Activated CD8-positive, alpha-beta T cell treated with anti-CD3 and anti-CD28 coated beads, Interleukin-2, amount 10 ng/mL, durations not matched to agents 7 days and 5 days (primary cell): Measurements from ENCODE around the gene TBKBP1. TPM values are rescaled to one million over a fixed set of nuclear protein-coding genes. Genes with fewer than 3 reads are reported as not detected.

ENCODE experiments used
- ATAC-seq: fragments of 150-1000 bp; cut with Tn5 transposase; one replicate; pipeline ENCODE4 v1.10.0; 2021; ENCODE audit warnings: moderate library complexity
- CTCF ChIA-PET: fragments of 350-600 bp; sonication (Branson Sonifier 250); formaldehyde crosslinking; loops from one replicate; lab custom pipeline; 2021; ENCODE audit warnings: antibody characterized with exemption; lab: Charles Lee
- POLR2A ChIA-PET: fragments of 350-600 bp; sonication (Branson Sonifier 250); formaldehyde crosslinking; loops from one replicate; lab custom pipeline; 2021; ENCODE audit warnings: antibody characterized with exemption; lab: Charles Lee
- DNase-seq: peaks from one replicate; pipeline ENCODE4 v3.0.0-alpha.2; 2020
- H3K27ac Mint-ChIP-seq: one replicate; pipeline ENCODE4 v1.8.0; 2021; ENCODE audit warnings: mild to moderate bottlenecking, mixed read lengths
- H3K27me3 Mint-ChIP-seq: one replicate; pipeline ENCODE4 v1.8.0; 2021; ENCODE audit warnings: low read depth, mixed read lengths
- H3K36me3 Mint-ChIP-seq: one replicate; pipeline ENCODE4 v1.8.0; 2021; ENCODE audit warnings: low read depth, mixed read lengths
- H3K4me1 Mint-ChIP-seq: one replicate; pipeline ENCODE4 v1.8.0; 2021; ENCODE audit warnings: low read depth, mixed read lengths
- H3K4me3 Mint-ChIP-seq: one replicate; pipeline ENCODE4 v1.8.0; 2021; ENCODE audit warnings: mild to moderate bottlenecking, mixed read lengths
- H3K9me3 Mint-ChIP-seq: one replicate; pipeline ENCODE4 v1.8.0; 2022; ENCODE audit warnings: mixed read lengths; ENCODE audit not compliant: insufficient read depth
- total RNA-seq, 2 experiments: library from RNA; stranded (reverse); gene quantifications; one replicate each; pipeline ENCODE4 v1.2.3, GENCODE V29; 2021

TBKBP1 gene
- total RNA-seq, 2 experiments from 2014 or later: 2.4 to 3.7 TPM

DNA sequence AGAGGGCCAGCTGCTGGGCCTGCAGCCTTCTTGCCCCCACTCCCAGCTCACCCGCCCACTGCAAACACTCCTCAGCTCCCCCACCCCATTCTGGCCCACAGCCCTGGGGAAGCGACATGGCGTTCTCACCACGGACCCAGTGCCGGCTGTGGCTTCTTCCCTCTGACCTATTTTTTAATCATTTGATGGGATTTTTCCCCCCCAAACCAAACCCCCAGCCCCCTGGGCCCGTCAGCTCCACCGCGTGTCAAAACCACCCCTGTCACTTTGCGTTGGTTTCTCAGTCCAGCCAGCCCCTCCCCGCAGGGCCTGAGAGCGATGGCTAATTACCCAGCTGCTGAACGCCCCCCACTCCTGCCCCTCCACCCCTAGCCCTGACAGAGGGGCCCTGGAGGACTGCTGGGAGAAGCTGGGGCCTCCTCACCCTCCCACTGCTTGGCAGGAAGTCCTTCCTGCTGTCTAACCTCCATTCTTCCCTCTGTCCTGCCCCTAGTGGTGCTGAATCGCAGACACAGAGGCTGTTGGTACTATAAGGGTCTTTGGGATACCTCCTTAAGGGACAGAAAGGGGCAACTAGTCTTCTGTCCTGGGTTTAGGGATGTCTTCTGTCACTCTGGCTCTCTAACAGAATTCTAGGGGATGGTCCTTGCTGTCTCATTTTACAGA is 31.6 kb downstream of the TBKBP1 start:
- no peaks in the 10 kb centered on the region for H3K36me3 Mint-ChIP-seq
- CTCF ChIA-PET: interaction anchor here (12.9 to 24.5 kb wide), 2 partner anchors 9 to 23 kb away, joined by 92 to 474 read pairs; no protein-coding TSS in a partner anchor
- no peaks in the 10 kb centered on the region for H3K27me3 Mint-ChIP-seq
- POLR2A ChIA-PET: interaction anchor here (1.8 kb wide), 1 partner anchor 24 kb away, joined by 6 read pairs; no protein-coding TSS in a partner anchor
- no peak overlapping the region for H3K4me3 Mint-ChIP-seq
- peaks cover 78% of the 10 kb centered on the region for H3K4me1 Mint-ChIP-seq
- DNase-seq (no peak), ATAC-seq (no peak)
- H3K27ac Mint-ChIP-seq: peak overlapping the region; percentile 60
- H3K9me3 Mint-ChIP-seq: no peaks in the 10 kb centered on the region

DNA sequence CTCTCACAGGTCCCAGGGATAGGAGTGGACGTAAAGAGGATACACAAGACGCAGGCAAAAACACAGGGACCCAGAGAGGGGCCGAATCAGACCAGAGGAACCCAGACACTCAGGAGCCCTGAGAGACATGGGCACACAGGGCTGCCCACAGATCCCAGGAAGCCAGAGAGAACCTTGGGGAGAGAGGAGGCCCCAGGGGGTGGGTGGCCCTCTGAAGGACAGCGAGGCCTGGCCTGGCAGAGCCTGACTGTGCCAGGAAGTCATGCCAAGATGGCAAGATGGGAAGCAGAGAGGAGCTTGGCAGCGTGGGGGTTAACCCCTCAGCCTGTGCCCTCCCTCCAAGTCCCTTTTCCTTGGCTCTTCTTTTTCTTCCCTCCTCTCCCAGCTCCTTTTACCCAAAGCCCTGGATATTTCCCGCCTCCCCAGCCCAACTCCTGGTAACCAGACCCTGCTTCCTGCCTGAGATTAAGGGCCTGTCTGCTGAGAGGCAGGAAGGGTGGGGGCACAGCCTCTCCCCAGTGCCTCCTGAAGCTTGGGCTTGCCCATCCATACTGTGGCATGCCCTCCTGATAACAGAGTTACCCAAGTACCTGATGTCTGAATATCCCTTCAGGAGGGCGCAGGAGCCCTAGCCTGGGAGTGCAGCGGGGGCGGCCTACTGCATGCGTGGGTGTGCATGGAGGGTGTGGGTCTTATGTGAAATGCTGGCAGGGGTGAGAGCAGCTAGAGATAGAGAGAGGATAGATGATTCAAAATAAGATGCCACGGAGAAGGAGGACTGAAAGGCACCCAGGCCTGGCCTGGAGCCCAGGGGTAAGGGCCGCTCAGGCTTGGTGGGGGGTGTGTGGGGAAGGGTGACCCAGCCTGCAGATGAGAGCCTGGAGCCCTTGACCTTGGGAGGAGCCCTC is 33.1 kb downstream of the TBKBP1 start:
- ATAC-seq (no peak), DNase-seq (no peak)
- peaks cover 78% of the 10 kb centered on the region for H3K4me1 Mint-ChIP-seq
- POLR2A ChIA-PET: interaction anchor here (0.8 kb wide), 1 partner anchor 9 kb away, joined by 3 read pairs; no protein-coding TSS in a partner anchor
- CTCF ChIA-PET: interaction anchor here (12.9 to 24.5 kb wide), 2 partner anchors 10 to 24 kb away, joined by 92 to 474 read pairs; no protein-coding TSS in a partner anchor
- no peaks in the 10 kb centered on the region for H3K36me3 Mint-ChIP-seq
- H3K4me3 Mint-ChIP-seq: no peak overlapping the region
- no peaks in the 10 kb centered on the region for H3K9me3 Mint-ChIP-seq
- H3K27ac Mint-ChIP-seq: peak overlapping the region; percentile 61
- no peaks in the 10 kb centered on the region for H3K27me3 Mint-ChIP-seq

DNA sequence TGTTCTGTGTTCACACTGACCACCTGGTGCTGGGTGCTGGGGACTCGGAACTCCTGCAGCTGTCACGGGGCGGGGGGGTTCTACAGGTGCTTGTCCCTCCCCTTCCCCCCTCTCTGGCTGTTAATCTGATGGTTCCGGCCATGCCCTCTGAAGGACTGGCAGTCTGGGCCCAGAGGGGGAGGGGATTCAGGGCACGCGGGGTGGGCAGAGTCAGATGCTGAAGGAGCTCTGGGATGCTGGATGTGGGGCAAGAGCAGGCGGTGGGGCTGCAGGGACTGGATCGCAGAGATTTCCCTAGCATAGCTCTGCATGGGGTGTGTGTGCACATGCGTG is 33.7 kb downstream of the TBKBP1 start:
- DNase-seq: no peak
- no peaks in the 10 kb centered on the region for H3K27me3 Mint-ChIP-seq

GRCh38 chr17:47728214-47728877 is 34.4 kb downstream of the TBKBP1 start:
- Mint-ChIP-seq H3K4me1 (peaks cover 86% of the 10 kb centered on the region), H3K27me3 (no peaks in the 10 kb centered on the region), H3K4me3 (no peak overlapping the region), H3K36me3 (no peaks in the 10 kb centered on the region), H3K27ac (peak overlapping the region; percentile 58), H3K9me3 (no peaks in the 10 kb centered on the region)
- CTCF ChIA-PET: interaction anchor here (12.9 to 24.5 kb wide), 2 partner anchors 11 to 26 kb away, joined by 92 to 474 read pairs; no protein-coding TSS in a partner anchor
- ATAC-seq: no peak
- DNase-seq: no peak
- POLR2A ChIA-PET: no interaction called here

More for the DNA sequence above, 33.7 kb downstream of the TBKBP1 start:
- Mint-ChIP-seq H3K4me1 (peaks cover 83% of the 10 kb centered on the region), H3K27ac (no peak overlapping the region), H3K4me3 (no peak overlapping the region), H3K9me3 (no peaks in the 10 kb centered on the region), H3K36me3 (no peaks in the 10 kb centered on the region)
- ChIA-PET POLR2A (no interaction called here), CTCF (interaction anchor here (12.9 to 24.5 kb wide), 2 partner anchors 11 to 25 kb away, joined by 92 to 474 read pairs; no protein-coding TSS in a partner anchor)
- ATAC-seq: no peak

- no peak for ATAC-seq
- ChIA-PET POLR2A (no interaction called here), CTCF (interaction anchor here (1.0 to 24.5 kb wide), 4 partner anchors 12 to 72 kb away, joined by 3 to 474 read pairs (median 48); no protein-coding TSS in a partner anchor)
- no peak overlapping the region for H3K4me3 Mint-ChIP-seq
- H3K36me3 Mint-ChIP-seq: no peaks in the 10 kb centered on the region
- H3K27ac Mint-ChIP-seq: peak overlapping the region; percentile 57
- no peaks in the 10 kb centered on the region for H3K9me3 Mint-ChIP-seq
- DNase-seq: no peak
- H3K4me1 Mint-ChIP-seq: peaks cover 86% of the 10 kb centered on the region
- no peaks in the 10 kb centered on the region for H3K27me3 Mint-ChIP-seq
Measured at GRCh38 chr17:47729476-47729875, 35.5 kb downstream of the TBKBP1 start.

DNA sequence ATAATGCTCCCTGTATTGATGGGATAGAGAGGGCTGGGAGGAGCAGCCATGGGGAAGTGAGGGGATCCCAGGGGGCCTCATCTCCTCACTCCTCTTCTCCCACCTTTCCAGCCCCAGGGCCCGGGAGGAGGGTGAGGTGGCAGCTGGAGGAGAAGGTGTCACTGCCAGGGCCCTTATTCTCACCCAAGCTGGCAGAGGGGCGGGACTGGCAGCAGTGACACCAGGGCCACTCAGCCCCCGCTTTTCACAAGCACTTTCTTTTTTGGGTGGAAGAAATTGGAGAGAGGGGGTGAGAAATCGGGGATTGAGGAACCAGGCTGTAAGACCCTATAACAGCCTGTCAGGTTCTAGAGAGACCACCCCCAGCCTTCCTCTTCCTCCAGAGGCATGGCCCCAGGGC is 36.7 kb downstream of the TBKBP1 start:
- no peak for ATAC-seq
- CTCF ChIA-PET: interaction anchor here (1.0 to 24.5 kb wide), 6 partner anchors 9 to 80 kb away, joined by 3 to 474 read pairs (median 10); no protein-coding TSS in a partner anchor
- peaks cover 86% of the 10 kb centered on the region for H3K4me1 Mint-ChIP-seq
- no peak overlapping the region for H3K4me3 Mint-ChIP-seq
- H3K27me3 Mint-ChIP-seq: no peaks in the 10 kb centered on the region
- H3K27ac Mint-ChIP-seq: peak overlapping the region; percentile 31
- no peaks in the 10 kb centered on the region for H3K9me3 Mint-ChIP-seq
- H3K36me3 Mint-ChIP-seq: peaks cover 1% of the 10 kb centered on the region
- POLR2A ChIA-PET: interaction anchor here (0.6 to 3.9 kb wide), 5 partner anchors 10 to 330 kb away, joined by 3 to 34 read pairs (median 9); no protein-coding TSS in a partner anchor
- no peak for DNase-seq

DNA sequence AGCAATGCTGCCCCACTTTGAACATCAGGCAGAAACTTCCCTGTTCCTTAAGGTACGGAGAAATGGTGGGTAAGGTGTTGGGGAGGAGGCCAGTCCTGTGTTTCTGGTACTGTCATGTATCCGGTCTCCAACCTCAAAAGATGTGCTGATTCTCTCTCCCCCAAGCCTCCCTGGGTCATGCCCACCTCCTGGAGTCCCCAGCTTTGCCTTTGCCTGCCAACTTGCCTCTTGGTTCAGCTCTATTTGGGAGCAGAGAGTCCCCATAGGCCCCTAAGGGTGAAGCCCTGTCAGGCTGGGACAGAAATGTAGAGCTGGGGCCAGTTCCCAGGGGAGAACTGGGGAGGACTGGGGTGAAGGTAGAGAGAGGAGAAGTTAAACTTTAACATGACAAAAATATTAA is 37.4 kb downstream of the TBKBP1 start:
- CTCF ChIA-PET: interaction anchor here (1.4 to 24.5 kb wide), 5 partner anchors 10 to 81 kb away, joined by 3 to 474 read pairs (median 17); no protein-coding TSS in a partner anchor
- no peak overlapping the region for H3K4me3 Mint-ChIP-seq

GRCh38 chr17:47732399-47733046 is 38.6 kb downstream of the TBKBP1 start:
- ChIA-PET CTCF (interaction anchor here (0.8 to 24.5 kb wide), 13 partner anchors 9 to 238 kb away, joined by 3 to 474 read pairs (median 5); partner anchors contain the start of genes CDK5RAP3 and KPNB1), POLR2A (interaction anchor here (0.6 to 3.9 kb wide), 16 partner anchors 8 to 90 kb away, joined by 3 to 34 read pairs (median 5); partner anchors contain the start of gene KPNB1)
- Mint-ChIP-seq H3K27ac (peak overlapping the region; percentile 87), H3K9me3 (no peaks in the 10 kb centered on the region), H3K27me3 (no peaks in the 10 kb centered on the region), H3K4me1 (peaks cover 85% of the 10 kb centered on the region), H3K4me3 (peak overlapping the region; percentile 68), H3K36me3 (peaks cover 12% of the 10 kb centered on the region)
- no peak for ATAC-seq
- DNase-seq: no peak

More for the DNA sequence above, 37.4 kb downstream of the TBKBP1 start:
- H3K36me3 Mint-ChIP-seq: peaks cover 4% of the 10 kb centered on the region
- peak overlapping the region; percentile 51 for H3K27ac Mint-ChIP-seq
- H3K4me1 Mint-ChIP-seq: peaks cover 85% of the 10 kb centered on the region
- ATAC-seq: no peak
- no peak for DNase-seq
- H3K27me3 Mint-ChIP-seq: no peaks in the 10 kb centered on the region
- POLR2A ChIA-PET: interaction anchor here (1.3 to 3.9 kb wide), 4 partner anchors 10 to 30 kb away, joined by 3 to 34 read pairs (median 18); no protein-coding TSS in a partner anchor
- H3K9me3 Mint-ChIP-seq: no peaks in the 10 kb centered on the region

DNA sequence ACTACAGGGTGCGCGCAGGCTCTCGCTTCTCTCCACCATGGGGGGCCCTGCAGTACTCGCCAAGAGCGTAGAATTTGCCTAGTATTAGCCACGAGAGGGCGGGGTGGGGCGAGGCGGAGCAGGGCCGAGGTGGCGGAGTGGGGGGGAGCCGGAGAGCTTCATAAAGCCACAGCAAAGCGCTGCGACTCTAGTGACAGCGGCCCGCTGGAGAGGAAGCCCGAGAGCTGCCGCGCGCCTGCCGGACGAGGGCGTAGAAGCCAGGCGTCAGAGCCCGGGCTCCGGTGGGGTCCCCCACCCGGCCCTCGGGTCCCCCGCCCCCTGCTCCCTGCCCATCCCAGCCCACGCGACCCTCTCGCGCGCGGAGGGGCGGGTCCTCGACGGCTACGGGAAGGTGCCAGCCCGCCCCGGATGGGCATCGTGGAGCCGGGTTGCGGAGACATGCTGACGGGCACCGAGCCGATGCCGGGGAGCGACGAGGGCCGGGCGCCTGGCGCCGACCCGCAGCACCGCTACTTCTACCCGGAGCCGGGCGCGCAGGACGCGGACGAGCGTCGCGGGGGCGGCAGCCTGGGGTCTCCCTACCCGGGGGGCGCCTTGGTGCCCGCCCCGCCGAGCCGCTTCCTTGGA is 39.2 kb downstream of the TBKBP1 start, which contains the start of gene TBX21:
TSS of gene TBX21 (plus strand) at position 190 of the 627 bp plus-strand sequence. CDS start at position 409, 219 bp downstream.
- peak within 1 kb of the TSS; percentile 93 for H3K4me3 Mint-ChIP-seq
- H3K27ac Mint-ChIP-seq: peak within 1 kb of the TSS; percentile 90
- ATAC-seq: peak; percentile 87
- H3K27me3 Mint-ChIP-seq: no peaks in the 10 kb centered on the region
- POLR2A ChIA-PET: interaction anchor here (0.6 to 3.9 kb wide), 17 partner anchors 8 to 151 kb away, joined by 3 to 34 read pairs (median 4); partner anchors contain the start of gene KPNB1
- H3K9me3 Mint-ChIP-seq: no peaks in the 10 kb centered on the region
- CTCF ChIA-PET: interaction anchor here (0.8 to 24.5 kb wide), 13 partner anchors 9 to 237 kb away, joined by 3 to 474 read pairs (median 5); partner anchors contain the start of genes CDK5RAP3 and KPNB1
- H3K4me1 Mint-ChIP-seq: peaks cover 81% of the 10 kb centered on the region
- peaks cover 12% of the 10 kb centered on the region for H3K36me3 Mint-ChIP-seq
- peak; percentile 97 for DNase-seq
